ENCODE results near the gene CYLD. TPM values are rescaled to one million over a fixed set of nuclear protein-coding genes. Genes with fewer than 3 reads are reported as not detected.

CYLD gene
- total RNA-seq, 1 donor from 2014 or later = 10.3 TPM

DNA sequence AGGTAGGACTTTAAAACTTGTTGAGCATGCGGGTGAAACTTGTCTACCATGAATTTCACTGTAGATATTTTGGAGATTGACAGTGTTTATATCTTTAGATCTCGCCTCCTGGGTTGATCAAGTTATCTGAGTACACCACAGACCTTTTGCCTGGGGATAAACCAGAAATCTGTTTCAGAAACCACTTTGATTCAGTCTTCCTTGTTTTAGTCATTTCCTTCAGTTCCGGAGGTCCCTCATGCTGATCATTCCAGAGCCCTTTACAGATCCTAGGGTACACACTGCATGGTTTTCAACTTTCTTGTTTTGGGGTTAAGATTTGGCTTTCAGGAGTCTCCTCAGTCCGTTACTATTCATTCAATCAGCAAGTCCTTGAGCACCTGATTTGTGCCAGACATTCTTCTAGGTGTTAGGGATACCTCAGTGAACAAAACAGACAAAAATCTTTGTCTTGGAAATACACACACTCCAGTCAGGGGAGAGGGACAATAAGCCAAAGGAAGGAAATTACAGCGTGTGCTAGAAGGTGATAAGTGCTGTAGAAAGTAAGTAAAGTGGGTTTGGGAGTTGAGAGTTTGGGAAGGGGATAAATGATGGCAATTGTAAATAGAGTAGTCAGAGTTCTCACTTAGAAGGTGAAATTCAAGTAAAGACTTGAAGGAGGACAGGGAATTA lies 36.3 kb upstream of the CYLD start:
- DNase-seq (ENCODE audit: low read depth) = no peak
- H3K4me3 ChIP-seq (ENCODE audit: low read depth, low read length) = no peak overlapping the region
- TF ChIP-seq, protein P1, sequence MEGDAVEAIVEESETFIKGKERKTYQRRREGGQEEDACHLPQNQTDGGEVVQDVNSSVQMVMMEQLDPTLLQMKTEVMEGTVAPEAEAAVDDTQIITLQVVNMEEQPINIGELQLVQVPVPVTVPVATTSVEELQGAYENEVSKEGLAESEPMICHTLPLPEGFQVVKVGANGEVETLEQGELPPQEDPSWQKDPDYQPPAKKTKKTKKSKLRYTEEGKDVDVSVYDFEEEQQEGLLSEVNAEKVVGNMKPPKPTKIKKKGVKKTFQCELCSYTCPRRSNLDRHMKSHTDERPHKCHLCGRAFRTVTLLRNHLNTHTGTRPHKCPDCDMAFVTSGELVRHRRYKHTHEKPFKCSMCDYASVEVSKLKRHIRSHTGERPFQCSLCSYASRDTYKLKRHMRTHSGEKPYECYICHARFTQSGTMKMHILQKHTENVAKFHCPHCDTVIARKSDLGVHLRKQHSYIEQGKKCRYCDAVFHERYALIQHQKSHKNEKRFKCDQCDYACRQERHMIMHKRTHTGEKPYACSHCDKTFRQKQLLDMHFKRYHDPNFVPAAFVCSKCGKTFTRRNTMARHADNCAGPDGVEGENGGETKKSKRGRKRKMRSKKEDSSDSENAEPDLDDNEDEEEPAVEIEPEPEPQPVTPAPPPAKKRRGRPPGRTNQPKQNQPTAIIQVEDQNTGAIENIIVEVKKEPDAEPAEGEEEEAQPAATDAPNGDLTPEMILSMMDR (conservative IDR thresholded peaks at IDR 0.05; ENCODE audit: low read depth, low read length) = no peak

DNA sequence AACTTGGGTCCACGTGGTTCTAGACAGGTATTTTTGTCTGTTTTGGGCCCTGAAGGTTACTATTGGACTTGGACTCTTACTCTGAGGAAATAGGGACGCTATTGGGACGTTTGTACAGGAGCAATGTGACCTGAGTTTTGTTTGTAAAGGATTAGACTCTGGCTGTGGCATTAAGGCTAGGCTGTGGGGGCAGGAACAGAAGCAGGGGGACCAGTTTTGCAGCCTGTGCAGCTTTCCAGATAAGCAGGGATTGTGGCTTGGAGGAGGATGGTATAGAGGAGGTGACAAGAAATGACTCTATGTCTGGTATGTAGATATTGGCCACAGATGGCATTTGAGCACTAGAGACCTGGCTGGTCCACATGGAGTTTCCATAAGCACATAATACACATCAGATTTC lies 35.6 kb upstream of the CYLD start:
- TF ChIP-seq, protein P1 (conservative IDR thresholded peaks at IDR 0.05; ENCODE audit: low read depth, low read length) = no peak
- DNase-seq (ENCODE audit: low read depth) = no peak
- H3K4me3 ChIP-seq (ENCODE audit: low read depth, low read length) = no peak overlapping the region

DNA sequence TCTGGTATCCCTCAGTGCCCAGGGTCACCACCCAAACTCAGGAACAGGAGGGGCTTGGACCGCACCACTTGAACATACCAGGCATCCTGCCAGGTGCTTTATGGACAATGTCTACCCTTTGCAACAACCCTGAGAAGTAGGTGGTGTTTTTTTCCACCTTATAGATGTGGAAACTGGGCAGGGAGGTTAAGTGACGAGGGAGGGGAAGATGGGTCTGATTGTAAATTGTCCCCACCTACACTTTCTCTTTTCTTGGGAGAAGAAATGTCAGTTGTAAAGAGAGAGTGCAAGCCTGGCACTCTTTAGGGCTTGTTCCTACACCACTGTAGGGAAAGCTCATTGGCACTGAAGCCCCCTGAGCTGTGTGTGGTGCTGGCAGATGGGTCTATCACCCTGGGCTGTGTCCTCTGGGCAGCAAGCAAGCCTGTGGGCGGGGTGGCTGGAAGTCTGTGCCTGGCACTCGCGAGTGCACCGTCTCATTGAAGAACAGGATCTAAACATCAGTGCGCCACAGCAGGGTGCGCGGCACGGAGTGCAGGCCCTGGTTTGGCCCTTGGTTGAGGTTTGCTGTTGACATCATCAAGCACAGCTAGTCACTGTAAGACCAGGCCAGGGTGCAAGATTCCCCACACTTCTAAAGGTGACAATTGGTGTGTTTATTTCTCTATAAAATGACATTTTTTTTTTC lies 33.4 kb upstream of the CYLD start:
- no peak overlapping the region for H3K4me3 ChIP-seq (ENCODE audit: low read depth, low read length)
- no peak for DNase-seq (ENCODE audit: low read depth)
- TF ChIP-seq, protein P1 (conservative IDR thresholded peaks at IDR 0.05; ENCODE audit: low read depth, low read length) = no peak

DNA sequence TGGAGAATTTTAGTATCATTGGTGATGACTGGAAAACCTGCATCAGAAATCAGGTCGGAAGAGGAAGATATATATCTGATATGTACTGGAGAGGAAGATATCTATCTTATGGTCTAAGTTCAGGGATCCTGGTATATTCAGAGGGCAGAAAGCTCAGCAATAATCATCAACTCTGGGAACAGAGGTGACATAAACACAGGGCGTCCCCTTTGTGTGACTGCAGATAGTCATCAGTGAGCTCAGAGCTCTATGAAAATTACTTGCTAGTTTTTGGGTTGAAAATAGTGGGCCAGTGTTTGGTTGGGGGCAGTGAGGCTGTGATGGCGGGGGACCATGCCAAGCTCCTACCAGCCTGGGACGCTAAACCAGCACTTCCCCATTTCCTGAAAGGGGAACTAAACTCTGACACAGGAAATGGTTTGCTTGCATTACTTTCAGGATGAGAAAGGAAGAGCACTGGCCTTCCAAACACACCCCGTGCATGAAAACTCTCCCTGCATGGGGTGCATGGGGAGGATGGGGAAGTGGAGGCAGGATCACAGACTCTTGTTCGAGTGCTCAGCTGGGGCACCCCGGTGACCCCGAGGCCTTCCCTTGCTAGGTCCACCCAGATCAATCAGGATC lies 32.7 kb upstream of the CYLD start:
- no peak for DNase-seq (ENCODE audit: low read depth)
- H3K4me3 ChIP-seq (ENCODE audit: low read depth, low read length) = no peak overlapping the region
- TF ChIP-seq, protein P1 (conservative IDR thresholded peaks at IDR 0.05; ENCODE audit: low read depth, low read length) = no peak

DNA sequence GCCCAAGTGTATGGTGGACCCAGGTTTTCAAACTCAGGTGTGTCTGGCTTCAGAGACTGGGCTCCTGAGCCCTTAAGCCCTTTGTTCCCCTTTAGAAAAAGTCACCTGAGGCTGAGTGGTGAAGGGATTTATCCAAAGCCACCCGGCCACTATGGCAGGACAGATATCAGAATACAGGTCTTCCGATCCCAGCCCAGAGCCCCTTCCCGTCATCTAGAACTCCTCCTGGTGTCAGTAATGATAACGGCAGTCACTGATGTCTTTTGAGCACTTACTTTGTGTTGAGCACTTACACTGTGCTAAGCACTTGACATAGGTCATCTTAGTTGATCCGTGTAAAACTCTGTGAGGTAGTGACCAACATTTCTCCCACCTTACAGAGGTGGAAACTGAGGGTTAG lies 31.9 kb upstream of the CYLD start:
- DNase-seq (ENCODE audit: low read depth) = no peak
- H3K4me3 ChIP-seq (ENCODE audit: low read depth, low read length) = no peak overlapping the region
- TF ChIP-seq, protein P1 (conservative IDR thresholded peaks at IDR 0.05; ENCODE audit: low read depth, low read length) = no peak

DNA sequence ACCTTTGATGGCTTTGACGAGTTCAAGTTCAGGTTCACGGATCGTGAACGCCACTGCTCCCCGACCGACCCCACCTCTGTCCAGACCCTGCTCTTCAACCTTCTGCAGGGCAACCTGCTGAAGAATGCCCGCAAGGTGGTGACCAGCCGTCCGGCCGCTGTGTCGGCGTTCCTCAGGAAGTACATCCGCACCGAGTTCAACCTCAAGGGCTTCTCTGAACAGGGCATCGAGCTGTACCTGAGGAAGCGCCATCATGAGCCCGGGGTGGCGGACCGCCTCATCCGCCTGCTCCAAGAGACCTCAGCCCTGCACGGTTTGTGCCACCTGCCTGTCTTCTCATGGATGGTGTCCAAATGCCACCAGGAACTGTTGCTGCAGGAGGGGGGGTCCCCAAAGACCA lies 30.8 kb upstream of the CYLD start:
- no peak for DNase-seq (ENCODE audit: low read depth)
- no peak overlapping the region for H3K4me3 ChIP-seq (ENCODE audit: low read depth, low read length)
- TF ChIP-seq, protein P1 (conservative IDR thresholded peaks at IDR 0.05; ENCODE audit: low read depth, low read length) = no peak

All from epithelial cell of proximal tubule (primary cell).